Measurements from ENCODE around the gene LEF1.

- TF ChIP-seq EZH2 (IDR thresholded peaks at IDR 0.05; ENCODE audit: borderline replicate concordance, insufficient read depth, low read depth, low read length, poor library complexity, severe bottlenecking) (no peak), CTCF (IDR thresholded peaks at IDR 0.05) (no peak)
Observed at GRCh38 chr4:108005807-108006206, 162.9 kb downstream of the LEF1 start.

Data from B cell (primary cell).